Neural cell (in vitro differentiated cells): ENCODE data around the gene IL36B. TPM values are rescaled to one million over a fixed set of nuclear protein-coding genes. Genes with fewer than 3 reads are reported as not detected.

Source experiments
- H2AFZ ChIP-seq: fragments of 200-600, 300-800 bp; sonication (generic), shearing (Covaris generic); 2 replicates; pipeline ENCODE4 v1.6.0; 2014; ENCODE audit warnings: low read depth, mild to moderate bottlenecking, antibody characterized with exemption, low read length, moderate library complexity
- H3F3A ChIP-seq: fragments of 200-600 bp; shearing (Covaris generic); 2 replicates; pipeline ENCODE4 v1.6.1; 2016; ENCODE audit warnings: mild to moderate bottlenecking, moderate library complexity, mixed read lengths, antibody characterized with exemption, low read length; ENCODE audit not compliant: insufficient read depth, poor library complexity, severe bottlenecking
- H3K27ac ChIP-seq: fragments of 200-600, 300-800 bp; sonication (generic), shearing (Covaris generic); 2 replicates; pipeline ENCODE4 v1.5.1; 2014; ENCODE audit warnings: mild to moderate bottlenecking, low read length, moderate library complexity
- H3K27me3 ChIP-seq: fragments of 300-800, 200-600 bp; sonication (generic), shearing (Covaris generic); 2 replicates; pipeline ENCODE4 v1.6.0; 2014; ENCODE audit warnings: mild to moderate bottlenecking, low read depth, low read length, moderate library complexity; ENCODE audit not compliant: insufficient read depth
- H3K36me3 ChIP-seq: fragments of 300-800, 200-600 bp; sonication (generic), shearing (Covaris generic); 2 replicates; pipeline ENCODE4 v1.5.1; 2014; ENCODE audit warnings: mild to moderate bottlenecking, antibody characterized with exemption, low read length, moderate library complexity; ENCODE audit not compliant: insufficient read depth
- H3K4me2 ChIP-seq: fragments of 300-800, 200-600 bp; sonication (generic), shearing (Covaris generic); 2 replicates; pipeline ENCODE4 v1.6.0; 2014; ENCODE audit warnings: mild to moderate bottlenecking, low read length
- H3K4me3 ChIP-seq: fragments of 300-800, 200-600 bp; sonication (generic), shearing (Covaris generic); 2 replicates; pipeline ENCODE4 v1.5.1; 2014; ENCODE audit warnings: mild to moderate bottlenecking, low read length, moderate library complexity
- H3K79me2 ChIP-seq: fragments of 200-600 bp; shearing (Covaris generic); replicated peaks from 2 replicates; pipeline ENCODE4 v1.6.0; 2014; ENCODE audit warnings: mild to moderate bottlenecking, low read length, moderate library complexity; ENCODE audit not compliant: insufficient read depth
- H3K9ac ChIP-seq: fragments of 300-800, 200-600 bp; sonication (generic), shearing (Covaris generic); 2 replicates; pipeline ENCODE4 v1.6.1; 2016; ENCODE audit warnings: mild to moderate bottlenecking, low read length, mixed read lengths
- H3K9me2 ChIP-seq: fragments of 200-600 bp; shearing (Covaris generic); 2 replicates; pipeline ENCODE4 v1.6.1; 2016; ENCODE audit warnings: mild to moderate bottlenecking, low read length, mixed read lengths; ENCODE audit not compliant: insufficient read depth
- H3K9me3 ChIP-seq: fragments of 200-600, 300-800 bp; sonication (generic), shearing (Covaris generic); 2 replicates; pipeline ENCODE4 v1.6.1; 2016; ENCODE audit warnings: mild to moderate bottlenecking, mixed run types, low read length, moderate library complexity, mixed read lengths
- H4K20me1 ChIP-seq: fragments of 200-600 bp; shearing (Covaris generic); 2 replicates; pipeline ENCODE4 v1.6.1; 2016; ENCODE audit warnings: mild to moderate bottlenecking, mixed run types; ENCODE audit not compliant: insufficient read depth
- CTCF ChIP-seq: fragments of 450-650 bp; IDR thresholded peaks from 2 replicates; pipeline ENCODE4 v1.5.1; 2014; ENCODE audit warnings: antibody characterized with exemption, mild to moderate bottlenecking, moderate library complexity; ENCODE audit not compliant: poor library complexity, severe bottlenecking
- EP300 ChIP-seq: fragments of 450-650 bp; conservative IDR thresholded peaks from 2 replicates; pipeline ENCODE4 v1.6.1; 2014; ENCODE audit warnings: antibody characterized with exemption, mild to moderate bottlenecking, moderate library complexity; ENCODE audit not compliant: poor library complexity, severe bottlenecking
- EZH2 ChIP-seq: fragments of 200-600, 300-800 bp; shearing (Covaris generic), sonication (generic); IDR thresholded peaks from 2 replicates; pipeline ENCODE4 v1.6.1; 2014; ENCODE audit warnings: antibody characterized with exemption, low read length, borderline replicate concordance, mild to moderate bottlenecking; ENCODE audit not compliant: insufficient read depth, poor library complexity, severe bottlenecking
- MXI1 ChIP-seq: fragments of 450-650 bp; conservative IDR thresholded peaks from 2 replicates; pipeline ENCODE4 v1.6.1; 2014; ENCODE audit warnings: antibody characterized with exemption, mild to moderate bottlenecking; ENCODE audit not compliant: poor library complexity, severe bottlenecking
- POLR2AphosphoS5 ChIP-seq: IDR thresholded peaks from 2 replicates; pipeline ENCODE4 v1.6.1; 2012
- RAD21 ChIP-seq: fragments of 450-650 bp; conservative IDR thresholded peaks from 2 replicates; pipeline ENCODE4 v1.6.1; 2014; ENCODE audit warnings: antibody characterized with exemption, mild to moderate bottlenecking, moderate library complexity
- REST ChIP-seq: IDR thresholded peaks from 2 replicates; pipeline ENCODE4 v1.6.1; 2012; ENCODE audit warnings: borderline replicate concordance
- SMC3 ChIP-seq: fragments of 450-650 bp; conservative IDR thresholded peaks from 2 replicates; pipeline ENCODE4 v1.6.1; 2014; ENCODE audit warnings: antibody characterized with exemption, mild to moderate bottlenecking, moderate library complexity; ENCODE audit not compliant: poor library complexity
- TAF1 ChIP-seq: IDR thresholded peaks from 2 replicates; pipeline ENCODE4 v1.6.1; 2012; ENCODE audit warnings: low read depth
- polyA plus RNA-seq: library from polyadenylated mRNA; depleted of rRNA; stranded (reverse); fragments of >200 nt; gene quantifications from 2 replicates; pipeline ENCODE4 v1.2.3, GENCODE V29; 2014

IL36B gene
- polyA plus RNA-seq, 1 donor from 2014 or later = not detected

GRCh38 chr2:112997151-112997550, 55.5 kb downstream of the IL36B start:
- Histone ChIP-seq H3K9ac (no peak overlapping the region), H3K9me2 (no peaks in the 10 kb centered on the region), H3K27ac (no peak overlapping the region), H3K4me3 (no peak overlapping the region), H3K36me3 (no peaks in the 10 kb centered on the region), H3K9me3 (peaks cover 7% of the 10 kb centered on the region), H3K27me3 (no peaks in the 10 kb centered on the region), H4K20me1 (no peaks in the 10 kb centered on the region), H3F3A (no peaks in the 10 kb centered on the region), H3K4me2 (no peak overlapping the region), H3K79me2 (no peaks in the 10 kb centered on the region), H2AFZ (no peak overlapping the region)
- no peak for TF ChIP-seq CTCF

- H2AFZ ChIP-seq = no peak overlapping the region
Measured at GRCh38 chr2:112996635-112997034, 56.0 kb downstream of the IL36B start.

More at GRCh38 chr2:112996635-112997034, 56.0 kb downstream of the IL36B start:
- no peaks in the 10 kb centered on the region for H4K20me1 ChIP-seq
- H3K9me3 ChIP-seq = peaks cover 7% of the 10 kb centered on the region
- no peak overlapping the region for H3K27ac ChIP-seq
- H3K27me3 ChIP-seq = no peaks in the 10 kb centered on the region
- H3K79me2 ChIP-seq = no peaks in the 10 kb centered on the region
- H3F3A ChIP-seq = no peaks in the 10 kb centered on the region
- H3K9ac ChIP-seq = no peak overlapping the region
- no peak for TF ChIP-seq POLR2AphosphoS5
- no peak for TF ChIP-seq TAF1
- TF ChIP-seq EP300 = no peak
- no peak for TF ChIP-seq RAD21
- no peak for TF ChIP-seq EZH2
- TF ChIP-seq REST = no peak
- TF ChIP-seq MXI1 = no peak
- TF ChIP-seq SMC3 = no peak
- no peak for TF ChIP-seq CTCF
- H3K9me2 ChIP-seq = no peaks in the 10 kb centered on the region
- no peak overlapping the region for H3K4me3 ChIP-seq
- no peaks in the 10 kb centered on the region for H3K36me3 ChIP-seq
- no peak overlapping the region for H3K4me2 ChIP-seq
